CD4-positive, alpha-beta T cell treated with Interleukin-17A for 1 hour (primary cell): ENCODE results near the gene RPS29.

ENCODE experiments used
- DNase-seq: peaks from one replicate; pipeline ENCODE4 v3.0.0-alpha.2; 2020

RPS29 gene

GRCh38 chr14:49549446-49549845 lies 36.7 kb downstream of the RPS29 start:
- DNase-seq: no peak

GRCh38 chr14:49546766-49547165 lies 39.4 kb downstream of the RPS29 start:
- no peak for DNase-seq

- DNase-seq: no peak
Measured at GRCh38 chr14:49545716-49546115, 40.5 kb downstream of the RPS29 start.

GRCh38 chr14:49545071-49545470 lies 41.1 kb downstream of the RPS29 start:
- no peak for DNase-seq

- DNase-seq: no peak
Measured at GRCh38 chr14:49541049-49541448, 45.1 kb downstream of the RPS29 start.

- DNase-seq: no peak
Measured at GRCh38 chr14:49538852-49539251, 47.3 kb downstream of the RPS29 start.
